Osteocyte (in vitro differentiated cells): ENCODE measurements around the gene YARS1. TPM values are rescaled to one million over a fixed set of nuclear protein-coding genes. Genes with fewer than 3 reads are reported as not detected.
"Not testable (repeated sequence)": the region's sequence is repeated elsewhere in the genome, so short reads cannot be mapped to it uniquely, and the experiment has no call there.

Experiments used
- DNase-seq: peaks from one replicate; pipeline ENCODE4 v3.0.0; 2021; ENCODE audit warnings: mixed read lengths; ENCODE audit not compliant: unreplicated experiment; ENCODE audit errors: extremely low spot score
- H3K27ac Mint-ChIP-seq: one replicate; pipeline ENCODE4 v1.8.0; 2021; ENCODE audit warnings: mild to moderate bottlenecking, mixed read lengths; ENCODE audit not compliant: unreplicated experiment
- H3K27me3 Mint-ChIP-seq: one replicate; pipeline ENCODE4 v1.8.0; 2021; ENCODE audit warnings: mixed read lengths; ENCODE audit not compliant: unreplicated experiment
- H3K36me3 Mint-ChIP-seq: one replicate; pipeline ENCODE4 v1.8.0; 2021; ENCODE audit warnings: mixed read lengths; ENCODE audit not compliant: unreplicated experiment
- H3K4me1 Mint-ChIP-seq: one replicate; pipeline ENCODE4 v1.8.0; 2021; ENCODE audit warnings: mixed read lengths; ENCODE audit not compliant: unreplicated experiment
- H3K4me3 Mint-ChIP-seq: one replicate; pipeline ENCODE4 v1.8.0; 2021; ENCODE audit warnings: mild to moderate bottlenecking, moderate library complexity, mixed read lengths; ENCODE audit not compliant: unreplicated experiment
- H3K9me3 Mint-ChIP-seq: one replicate; pipeline ENCODE4 v1.8.0; 2021; ENCODE audit warnings: mixed read lengths; ENCODE audit not compliant: unreplicated experiment
- total RNA-seq: library from RNA; stranded (reverse); gene quantifications from 2 replicates; pipeline ENCODE4 v1.2.1, GENCODE V29; 2021
- TF ChIP-seq, protein P1 (sequence below): fragments of 200-600 bp; sonication (generic); IDR thresholded peaks from 2 replicates; pipeline ENCODE4 v1.5.0; 2021; ENCODE audit warnings: antibody characterized with exemption, mild to moderate bottlenecking, moderate library complexity

The YARS1 gene
- total RNA-seq, 1 donor from 2014 or later, result 177 TPM

DNA sequence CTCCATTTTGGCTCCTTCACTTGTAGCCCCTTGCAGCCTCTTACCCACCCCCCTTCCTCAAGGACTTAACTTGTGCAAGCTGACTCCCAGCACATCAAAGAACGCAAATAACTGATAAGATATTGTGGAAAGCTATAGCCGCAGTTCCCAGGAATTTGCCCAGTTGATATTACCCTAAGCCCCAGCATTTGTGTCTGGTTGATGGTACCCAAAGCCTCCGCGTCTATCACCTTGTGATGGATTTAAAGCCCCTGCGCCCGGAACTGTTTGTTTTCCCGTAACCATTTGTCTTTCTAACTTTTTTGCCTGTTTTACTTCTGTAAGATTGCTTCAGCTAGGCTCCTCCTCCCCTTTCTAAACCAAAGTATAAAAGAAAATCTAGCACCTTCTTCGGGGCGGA, 5.9 kb downstream of the YARS1 start:
- H3K4me1 Mint-ChIP-seq, result peaks cover 60% of the 10 kb centered on the region

DNA sequence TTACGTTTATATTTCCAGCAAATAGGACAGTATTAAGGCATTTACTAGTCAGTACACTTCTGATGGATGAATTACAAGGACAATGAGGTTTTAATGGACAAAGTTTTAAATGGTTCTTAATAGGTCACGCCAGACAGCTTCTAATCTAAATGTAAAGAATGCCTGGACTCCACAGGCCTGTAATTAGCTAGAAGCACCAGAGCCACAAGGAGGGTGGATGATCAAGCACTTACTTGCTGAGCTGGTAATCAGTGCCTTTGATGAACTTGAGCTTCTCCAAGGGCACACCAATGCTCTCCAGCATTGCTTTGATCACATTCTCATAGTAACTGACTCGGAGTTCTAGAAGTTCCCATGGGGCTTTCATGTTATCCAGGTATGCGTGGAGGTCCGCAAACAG, 6.8 kb downstream of the YARS1 start:
- Mint-ChIP-seq H3K36me3 (peaks cover 41% of the 10 kb centered on the region), H3K27ac (peak overlapping the region; percentile 62), H3K27me3 (no peaks in the 10 kb centered on the region), H3K4me1 (peaks cover 56% of the 10 kb centered on the region), H3K4me3 (no peak overlapping the region), H3K9me3 (no peaks in the 10 kb centered on the region)
- TF ChIP-seq, protein P1, sequence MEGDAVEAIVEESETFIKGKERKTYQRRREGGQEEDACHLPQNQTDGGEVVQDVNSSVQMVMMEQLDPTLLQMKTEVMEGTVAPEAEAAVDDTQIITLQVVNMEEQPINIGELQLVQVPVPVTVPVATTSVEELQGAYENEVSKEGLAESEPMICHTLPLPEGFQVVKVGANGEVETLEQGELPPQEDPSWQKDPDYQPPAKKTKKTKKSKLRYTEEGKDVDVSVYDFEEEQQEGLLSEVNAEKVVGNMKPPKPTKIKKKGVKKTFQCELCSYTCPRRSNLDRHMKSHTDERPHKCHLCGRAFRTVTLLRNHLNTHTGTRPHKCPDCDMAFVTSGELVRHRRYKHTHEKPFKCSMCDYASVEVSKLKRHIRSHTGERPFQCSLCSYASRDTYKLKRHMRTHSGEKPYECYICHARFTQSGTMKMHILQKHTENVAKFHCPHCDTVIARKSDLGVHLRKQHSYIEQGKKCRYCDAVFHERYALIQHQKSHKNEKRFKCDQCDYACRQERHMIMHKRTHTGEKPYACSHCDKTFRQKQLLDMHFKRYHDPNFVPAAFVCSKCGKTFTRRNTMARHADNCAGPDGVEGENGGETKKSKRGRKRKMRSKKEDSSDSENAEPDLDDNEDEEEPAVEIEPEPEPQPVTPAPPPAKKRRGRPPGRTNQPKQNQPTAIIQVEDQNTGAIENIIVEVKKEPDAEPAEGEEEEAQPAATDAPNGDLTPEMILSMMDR, result no peak
- no peak for DNase-seq

More for the DNA sequence above, 5.9 kb downstream of the YARS1 start:
- TF ChIP-seq, protein P1, result no peak
- Mint-ChIP-seq H3K36me3 (peaks cover 35% of the 10 kb centered on the region), H3K4me3 (no peak overlapping the region), H3K27me3 (no peaks in the 10 kb centered on the region), H3K27ac (peak overlapping the region; percentile 62), H3K9me3 (no peaks in the 10 kb centered on the region)
- DNase-seq, result no peak

DNA sequence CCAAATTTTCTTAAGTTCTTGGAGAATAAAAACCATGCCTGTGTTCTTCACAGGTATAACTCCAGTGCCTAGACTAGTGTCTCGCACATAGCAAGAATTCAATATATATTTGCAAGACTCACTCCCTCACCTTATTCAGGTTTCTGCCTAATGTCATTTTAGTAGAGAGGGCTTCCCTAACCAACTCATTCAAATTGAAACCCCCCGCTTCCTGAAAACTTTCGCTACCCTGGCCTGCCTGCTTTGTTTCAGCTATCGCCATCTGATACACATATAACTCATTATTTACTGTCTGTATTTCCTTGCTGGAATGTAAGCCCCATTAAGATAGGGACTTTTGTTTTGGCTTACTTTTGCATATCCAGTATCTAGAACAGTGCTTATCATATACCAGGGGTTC, 8.6 kb downstream of the YARS1 start:
- DNase-seq, result no peak
- TF ChIP-seq, protein P1, result no peak
- no peak overlapping the region for H3K27ac Mint-ChIP-seq
- no peaks in the 10 kb centered on the region for H3K27me3 Mint-ChIP-seq
- no peaks in the 10 kb centered on the region for H3K9me3 Mint-ChIP-seq
- H3K36me3 Mint-ChIP-seq, result peaks cover 37% of the 10 kb centered on the region
- no peak overlapping the region for H3K4me3 Mint-ChIP-seq
- peaks cover 39% of the 10 kb centered on the region for H3K4me1 Mint-ChIP-seq

DNA sequence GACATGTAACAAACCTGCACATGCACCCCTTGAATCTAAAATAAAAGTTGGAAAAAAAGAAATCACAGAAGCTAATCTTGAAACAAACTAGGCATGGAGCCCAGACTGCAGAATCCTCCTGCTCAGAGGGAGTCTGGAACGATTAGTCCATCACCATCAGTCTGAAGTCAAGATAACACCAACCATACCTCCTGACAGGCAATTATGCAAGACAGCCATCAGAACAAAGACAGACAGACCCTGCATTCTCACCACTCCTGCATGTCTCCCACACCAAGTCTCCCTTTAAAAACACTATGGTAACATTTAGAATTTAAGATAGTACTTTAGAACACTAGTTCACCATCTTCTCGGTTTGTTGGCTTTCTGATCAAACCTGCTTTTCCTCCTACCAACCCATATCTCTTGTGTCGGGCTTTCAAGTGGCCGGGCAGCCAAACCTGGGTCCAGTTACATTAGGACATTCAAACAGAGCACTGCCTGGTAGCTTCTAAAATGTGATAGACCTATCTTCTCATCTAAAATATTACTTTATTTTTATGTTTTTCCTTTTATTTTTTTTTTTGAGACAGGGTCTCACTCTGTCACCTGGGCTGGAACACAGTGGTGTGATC, 10.1 kb downstream of the YARS1 start:
- TF ChIP-seq, protein P1, result no peak
- no peak overlapping the region for H3K4me3 Mint-ChIP-seq
- peaks cover 32% of the 10 kb centered on the region for H3K4me1 Mint-ChIP-seq
- H3K36me3 Mint-ChIP-seq, result peaks cover 45% of the 10 kb centered on the region
- peak overlapping the region; percentile 5 for H3K27ac Mint-ChIP-seq
- DNase-seq, result no peak
- no peaks in the 10 kb centered on the region for H3K9me3 Mint-ChIP-seq
- no peaks in the 10 kb centered on the region for H3K27me3 Mint-ChIP-seq

DNA sequence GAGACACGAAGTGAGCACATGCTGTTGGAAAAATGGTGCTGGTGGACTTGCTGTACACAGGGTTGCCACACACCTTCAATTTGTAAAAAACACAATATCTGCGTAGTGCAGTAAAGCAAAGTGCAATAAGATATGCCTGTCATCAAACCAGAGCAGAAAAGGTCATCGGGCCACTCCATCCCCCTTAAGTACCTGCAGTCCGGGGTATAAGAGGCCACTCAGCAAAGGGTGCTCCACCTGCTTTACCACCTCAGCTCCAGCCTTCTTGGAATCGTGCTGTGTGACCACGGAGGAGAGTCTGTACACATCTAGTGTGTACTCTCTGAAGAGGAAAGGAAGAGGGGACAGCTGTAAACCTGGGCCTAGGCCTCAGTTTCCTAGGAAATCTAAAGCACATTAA, 10.9 kb downstream of the YARS1 start:
- no peak overlapping the region for H3K4me3 Mint-ChIP-seq
- no peak for DNase-seq
- H3K4me1 Mint-ChIP-seq, result peaks cover 29% of the 10 kb centered on the region
- H3K36me3 Mint-ChIP-seq, result peaks cover 50% of the 10 kb centered on the region
- TF ChIP-seq, protein P1, result no peak
- H3K27ac Mint-ChIP-seq, result no peak overlapping the region
- H3K9me3 Mint-ChIP-seq, result no peaks in the 10 kb centered on the region
- H3K27me3 Mint-ChIP-seq, result no peaks in the 10 kb centered on the region

DNA sequence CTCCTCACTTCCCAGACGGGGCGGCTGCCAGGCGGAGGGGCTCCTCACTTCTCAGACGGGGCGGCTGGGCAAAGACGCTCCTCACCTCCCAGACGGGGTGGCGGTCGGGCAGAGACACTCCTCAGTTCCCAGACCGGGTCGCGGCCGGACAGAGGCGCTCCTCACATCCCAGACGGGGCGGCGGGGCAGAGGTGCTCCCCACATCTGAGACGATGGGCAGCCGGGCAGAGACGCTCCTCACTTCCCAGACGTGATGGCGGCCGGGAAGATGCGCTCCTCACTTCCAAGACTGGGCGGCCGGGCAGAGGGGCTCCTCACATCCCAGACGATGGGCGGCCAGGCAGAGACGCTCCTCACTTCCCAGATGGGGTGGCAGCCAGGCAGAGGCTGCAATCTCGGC, 12.7 kb downstream of the YARS1 start:
- not testable (repeated sequence) for H3K27ac Mint-ChIP-seq, H3K4me3 Mint-ChIP-seq, H3K9me3 Mint-ChIP-seq, H3K27me3 Mint-ChIP-seq, DNase-seq
- Mint-ChIP-seq H3K4me1 (peaks cover 15% of the 10 kb centered on the region), H3K36me3 (peaks cover 48% of the 10 kb centered on the region)
